HG02623 (cell line): ENCODE measurements around the gene FAM107B.
"Not testable (repeated sequence)": the region's sequence is repeated elsewhere in the genome, so short reads cannot be mapped to it uniquely, and the experiment has no call there.

Source experiments
- ATAC-seq: cut with Tn5 transposase; IDR thresholded peaks from one replicate; pipeline ENCODE4 v1.9.1; 2021; ENCODE audit warnings: moderate library complexity; ENCODE audit not compliant: unreplicated experiment

Gene FAM107B

GRCh38 chr10:14667280-14667679 is 107.4 kb downstream of the FAM107B start:
- no peak for ATAC-seq

- no peak for ATAC-seq
Observed at GRCh38 chr10:14665865-14666857, 108.5 kb downstream of the FAM107B start.

- ATAC-seq, result no peak
Observed at GRCh38 chr10:14665304-14665703, 109.4 kb downstream of the FAM107B start.

DNA sequence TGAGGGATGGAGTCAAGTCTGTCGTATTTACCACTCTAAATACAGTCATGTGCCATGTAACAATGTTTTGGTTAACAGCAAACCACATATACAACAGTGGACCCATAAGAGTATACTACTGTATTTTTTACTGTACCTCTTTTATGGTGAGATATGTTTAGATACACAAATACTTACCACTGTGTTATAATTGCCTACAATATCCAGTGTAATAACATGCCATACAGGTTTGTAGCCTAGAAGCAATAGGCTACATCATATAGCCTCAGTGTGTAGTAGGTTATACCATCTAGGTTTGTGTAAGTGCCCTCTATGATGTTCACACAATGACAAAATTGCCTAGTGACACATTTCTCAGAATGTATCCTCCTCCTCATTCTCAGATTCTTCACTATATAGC is 110.4 kb downstream of the FAM107B start:
- no peak for ATAC-seq

- ATAC-seq, result no peak
Observed at GRCh38 chr10:14661818-14662217, 112.9 kb downstream of the FAM107B start.

- ATAC-seq, result no peak
Observed at GRCh38 chr10:14660831-14661230, 113.9 kb downstream of the FAM107B start.

- peak; percentile 83 for ATAC-seq
Observed at GRCh38 chr10:14659626-14660196, 115.0 kb downstream of the FAM107B start.

GRCh38 chr10:14659137-14659536 is 115.6 kb downstream of the FAM107B start:
- not testable (repeated sequence) for ATAC-seq

DNA sequence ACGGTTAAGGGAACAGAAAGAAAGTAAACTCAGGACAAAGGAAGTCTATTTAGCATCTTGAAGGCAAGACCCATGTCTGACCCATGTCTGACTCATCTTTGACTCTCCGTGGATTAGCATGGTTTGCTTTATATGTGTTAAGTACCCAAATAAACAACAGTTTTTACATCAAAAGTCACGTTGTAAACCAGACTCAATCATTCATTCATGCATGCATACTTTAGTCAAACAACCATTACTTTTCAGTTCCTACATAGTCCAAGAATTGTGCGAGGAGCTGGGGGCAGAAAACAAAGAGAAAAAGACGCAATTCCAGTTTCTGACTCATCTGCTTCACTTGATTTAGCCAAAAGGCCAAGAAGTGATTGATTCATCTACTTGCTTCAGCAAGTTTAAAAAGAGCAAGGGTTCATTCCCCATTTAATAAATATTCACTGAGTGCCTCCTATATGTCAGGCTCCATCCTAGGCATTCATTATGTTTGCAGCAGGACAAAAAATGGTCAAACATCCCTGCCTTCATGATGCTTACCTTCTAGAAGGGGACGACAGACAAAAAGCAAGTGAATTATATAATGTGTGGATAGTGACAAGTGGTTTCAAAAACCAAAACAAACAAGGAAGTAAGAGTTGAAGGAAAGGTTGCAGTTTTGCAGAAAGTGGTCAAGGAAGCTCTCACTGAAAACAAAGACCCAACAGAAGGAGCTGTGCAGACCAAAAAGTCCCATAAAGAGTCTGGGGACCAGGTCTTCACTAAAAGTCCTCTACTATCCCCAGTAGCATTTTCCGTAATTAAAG is 116.2 kb downstream of the FAM107B start:
- no peak for ATAC-seq

- no peak for ATAC-seq
Observed at GRCh38 chr10:14656052-14656730, 118.5 kb downstream of the FAM107B start.

DNA sequence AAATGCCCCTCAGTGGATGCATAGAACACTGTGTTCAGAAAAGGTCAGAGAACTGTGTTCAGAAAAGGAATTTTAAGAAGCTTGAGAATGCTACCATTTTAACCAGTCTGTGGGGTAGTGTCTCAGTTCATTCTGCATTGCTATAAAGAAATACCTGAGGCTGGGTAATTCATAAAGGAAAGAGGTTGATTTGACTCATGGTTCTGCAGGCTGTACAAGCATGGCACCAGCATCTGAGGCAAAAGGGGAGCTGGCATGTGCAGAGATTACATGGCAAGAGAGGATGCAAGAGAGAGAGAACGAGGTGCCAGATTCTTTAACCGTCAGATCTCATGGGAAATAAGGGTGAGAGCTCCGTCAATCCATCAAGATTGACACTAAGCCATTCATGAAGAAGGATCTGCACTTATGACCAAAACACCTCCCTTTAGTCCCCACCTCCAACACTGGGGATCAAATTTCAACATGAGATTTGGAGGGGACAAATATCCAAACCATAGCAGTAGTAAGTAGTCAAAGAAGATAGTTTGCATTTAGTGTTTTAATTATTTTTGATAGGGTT is 119.8 kb downstream of the FAM107B start:
- ATAC-seq, result no peak

DNA sequence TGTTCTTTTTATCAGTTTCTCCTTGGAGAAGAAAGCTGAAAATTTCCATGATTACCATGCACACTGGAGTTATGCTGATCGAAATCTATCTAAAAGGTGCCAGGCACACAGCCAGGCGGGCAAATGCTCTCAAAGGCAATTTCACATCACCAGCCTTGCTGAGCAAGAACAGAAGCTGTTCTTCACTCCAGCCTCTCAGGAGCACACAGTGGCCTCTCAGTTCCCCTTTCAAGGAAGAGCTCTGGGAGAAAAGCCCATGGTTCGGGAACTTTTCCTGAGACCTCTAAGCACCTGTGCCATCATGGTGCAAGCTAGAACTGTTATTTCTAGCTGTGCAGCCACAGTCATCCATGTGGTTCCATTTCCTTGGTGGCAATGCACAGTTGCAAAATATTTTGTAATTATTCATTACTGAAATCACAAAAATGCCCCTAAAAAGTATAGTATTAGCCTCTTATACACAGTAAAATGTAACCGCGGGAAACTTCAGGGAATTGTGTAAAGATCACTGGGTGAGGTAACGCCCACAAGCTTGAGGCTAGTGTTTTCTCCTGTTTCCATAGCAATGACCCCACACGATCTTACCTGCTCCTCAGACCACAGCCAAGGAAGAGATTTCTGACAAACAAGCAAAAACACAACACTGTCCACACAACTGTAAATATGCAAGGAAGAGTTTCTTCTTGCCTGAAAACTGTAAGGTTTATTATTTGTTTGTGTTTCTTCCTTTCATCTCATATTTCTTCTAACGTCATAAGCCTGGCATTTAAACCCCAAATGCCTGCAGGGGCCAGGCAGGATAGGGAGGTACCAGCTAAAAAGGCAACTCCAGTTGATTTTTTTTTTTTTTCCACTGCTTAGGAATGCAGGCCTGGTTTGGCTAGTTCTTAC is 121.2 kb downstream of the FAM107B start:
- no peak for ATAC-seq

GRCh38 chr10:14652816-14653215 is 121.9 kb downstream of the FAM107B start:
- ATAC-seq, result no peak

GRCh38 chr10:14652067-14652466 is 122.6 kb downstream of the FAM107B start:
- ATAC-seq, result no peak

DNA sequence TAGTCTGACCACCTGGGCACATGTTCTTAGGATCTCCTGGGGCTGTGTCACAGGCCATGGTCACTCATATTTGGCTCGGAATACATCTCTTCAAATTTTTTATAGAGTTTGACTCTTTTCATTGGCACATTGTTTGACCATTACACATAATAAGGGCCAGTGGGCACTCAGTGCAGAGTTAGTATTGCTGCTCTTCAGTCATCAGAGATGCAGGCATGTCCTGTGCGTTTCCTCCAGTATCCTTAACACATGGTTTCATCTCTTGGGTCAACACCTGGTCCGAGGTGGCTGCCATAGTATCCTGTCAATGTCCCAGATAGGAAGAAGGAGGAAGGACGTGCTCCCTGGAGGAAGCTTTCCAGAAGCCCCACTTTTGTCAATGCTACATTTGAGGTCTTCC is 125.0 kb downstream of the FAM107B start:
- no peak for ATAC-seq

DNA sequence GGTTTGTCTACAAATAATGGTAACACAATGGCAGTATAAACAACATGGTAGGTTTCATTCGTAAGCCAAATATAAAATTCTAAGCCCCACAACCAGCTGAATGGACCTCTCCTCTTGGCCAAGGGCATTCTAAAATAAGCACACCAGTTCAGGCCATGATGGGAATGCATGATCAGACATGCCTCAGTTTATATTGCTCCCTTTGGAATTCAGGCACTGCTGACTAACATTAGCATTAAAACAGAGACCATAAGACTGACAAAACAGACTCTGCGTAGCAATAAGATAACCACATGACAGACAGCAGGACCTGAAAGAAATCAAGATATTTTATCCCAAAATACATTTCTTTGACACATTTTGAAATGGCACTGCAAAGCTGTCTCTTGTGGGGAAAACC is 125.8 kb downstream of the FAM107B start:
- no peak for ATAC-seq

DNA sequence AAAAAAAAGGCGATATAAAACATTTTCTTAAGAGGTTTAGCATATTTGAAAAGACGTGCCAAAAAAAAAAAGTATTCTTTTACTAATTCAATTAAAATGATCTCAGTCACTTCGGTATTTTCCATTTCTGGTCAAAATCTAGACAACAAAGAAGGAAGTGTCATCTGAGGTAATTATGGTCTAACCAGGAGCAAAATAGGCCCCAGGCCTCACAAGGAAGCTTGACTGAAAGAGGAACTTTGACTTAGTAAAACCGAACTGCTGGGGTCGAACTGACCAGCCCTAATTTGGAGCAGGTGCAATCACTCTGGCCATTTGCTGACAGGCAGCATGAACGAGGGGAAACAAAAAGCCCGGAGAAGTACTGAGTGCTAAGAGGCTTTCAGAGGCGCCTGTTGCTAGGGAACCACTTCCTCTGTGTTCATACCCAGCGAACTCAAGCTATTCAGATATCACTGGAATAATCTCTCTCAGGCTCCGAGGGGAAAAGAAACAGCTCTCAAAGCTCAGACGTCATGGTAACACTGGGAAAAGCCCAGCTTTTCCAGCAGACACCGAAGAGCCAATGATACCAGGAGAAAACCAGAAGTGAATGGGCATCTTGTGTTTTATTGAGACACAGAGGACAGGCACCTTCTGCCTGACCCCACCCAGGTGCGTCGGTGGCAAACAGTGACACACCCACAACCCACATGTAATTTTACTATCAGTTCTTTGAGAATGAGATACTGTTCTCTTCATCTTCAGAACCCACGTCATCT is 126.5 kb downstream of the FAM107B start:
- peak; percentile 96 for ATAC-seq

DNA sequence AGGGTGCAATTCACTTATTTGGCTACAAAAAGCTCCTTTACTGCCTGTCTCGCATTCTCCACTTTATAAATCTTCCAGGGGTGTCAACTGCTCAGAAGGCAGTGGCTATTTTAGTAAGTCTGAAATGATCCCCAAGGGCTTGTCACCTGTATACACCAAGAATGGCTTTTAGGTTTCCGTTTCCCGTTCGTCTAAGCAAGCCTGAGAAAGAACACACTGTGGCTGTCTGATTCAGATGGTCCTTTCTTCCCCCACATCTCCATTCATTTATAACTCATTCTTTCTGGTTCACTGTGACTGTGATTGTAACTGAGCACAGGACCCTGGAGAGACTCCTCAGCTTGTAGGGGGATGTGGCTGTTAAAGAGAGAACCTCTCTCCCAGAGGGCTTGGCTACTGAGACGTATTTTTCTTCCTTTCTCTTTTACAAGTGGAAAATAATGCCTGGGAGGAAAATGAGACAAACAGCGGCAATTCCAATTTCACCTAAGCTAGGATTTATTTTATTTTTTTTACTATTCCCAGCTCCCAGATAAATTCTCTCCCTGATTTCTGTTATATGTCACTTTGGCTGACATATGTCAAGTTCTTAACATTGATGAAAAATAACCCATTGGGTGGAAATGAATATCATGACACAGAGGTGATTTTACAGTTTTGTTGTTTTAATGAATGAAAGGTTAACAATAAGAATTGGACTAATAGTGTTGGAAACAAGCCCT is 129.3 kb downstream of the FAM107B start:
- no peak for ATAC-seq
